Measurements from ENCODE around the gene ADSS1.
A peak's percentile ranks its signal among the peaks of the same experiment; 100 is the strongest.
"Not testable (repeated sequence)": the region's sequence is repeated elsewhere in the genome, so short reads cannot be mapped to it uniquely, and the experiment has no call there.

The ADSS1 gene

DNA sequence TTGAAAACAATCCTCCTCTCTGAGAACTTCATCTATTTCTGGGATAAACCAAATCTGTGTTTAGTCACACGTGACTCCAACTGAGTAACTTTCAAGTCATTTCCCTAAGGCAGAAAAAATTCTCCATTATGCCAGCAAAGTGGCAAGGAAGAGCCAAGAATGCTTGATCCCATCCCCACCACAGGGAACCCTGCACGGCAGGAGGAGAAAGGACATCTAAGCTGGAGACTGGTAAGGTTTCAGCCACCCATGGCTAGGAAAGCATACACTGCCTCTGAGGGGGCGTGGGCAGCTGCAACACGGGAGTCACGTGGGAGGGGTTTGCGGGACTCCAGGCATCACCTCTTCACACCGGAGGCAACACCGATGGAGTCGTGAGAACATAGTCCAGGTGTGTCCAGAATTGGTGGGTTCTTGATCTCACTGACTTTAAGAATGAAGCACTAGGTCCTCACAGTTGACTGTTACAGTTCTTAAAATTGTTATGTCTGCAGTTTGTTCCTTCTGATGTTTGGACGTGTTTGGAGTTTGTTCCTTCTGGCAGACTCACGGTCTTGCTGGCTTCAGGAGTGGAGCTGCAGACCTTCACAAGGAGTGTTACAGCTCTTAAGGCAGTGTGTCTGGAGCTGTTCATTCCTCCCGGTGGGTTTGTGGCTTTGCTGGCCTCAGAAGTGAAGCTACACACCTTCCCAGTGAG, 26.2 kb downstream of the ADSS1 start:
- H3K9me3 ChIP-seq (ENCODE audit: low read depth, low read length), result no peaks in the 10 kb centered on the region
- H3K9ac ChIP-seq (ENCODE audit: insufficient read length), result peak overlapping the region; percentile 15
- H3K36me3 ChIP-seq (ENCODE audit: insufficient read depth, low read length), result no peaks in the 10 kb centered on the region; the same call in 1 of the 2 replicates
- no peak for TF ChIP-seq FOXP2 (optimal IDR thresholded peaks at IDR 0.05; ENCODE audit: control extremely low read depth, extremely low read length, insufficient read depth)
- TF ChIP-seq EZH2 (IDR thresholded peaks at IDR 0.05), result no peak
- no peak for TF ChIP-seq POLR2AphosphoS5 (IDR thresholded peaks at IDR 0.05; ENCODE audit: borderline replicate concordance, low read depth, low read length)
- no peak overlapping the region for H3K4me3 ChIP-seq
- DNase-seq (ENCODE audit: low read depth, low spot score), result no peak
- H3K27ac ChIP-seq, result 0 out of 2 replicates have a peak overlapping the region, but pooled peaks have one; percentile 11

DNA sequence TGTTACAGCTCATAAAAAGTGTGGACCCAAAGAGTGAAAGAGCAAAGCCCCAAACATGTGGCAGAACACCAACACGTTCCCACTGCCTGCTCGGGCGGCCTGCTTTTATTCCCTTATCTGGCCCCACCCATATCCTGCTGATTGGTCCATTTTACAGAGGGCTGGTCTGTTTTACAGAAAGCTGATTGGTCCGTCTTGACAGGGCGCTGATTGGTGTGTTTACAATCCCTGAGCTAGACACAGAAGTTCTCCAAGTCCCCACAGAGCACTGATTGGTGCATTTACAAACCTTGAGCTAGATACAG, 26.7 kb downstream of the ADSS1 start:
- H3K27ac ChIP-seq; DNase-seq (ENCODE audit: low read depth, low spot score); H3K9me3 ChIP-seq (ENCODE audit: low read depth, low read length); H3K9ac ChIP-seq (ENCODE audit: insufficient read length); H3K4me3 ChIP-seq; H3K36me3 ChIP-seq (ENCODE audit: insufficient read depth, low read length): not testable (repeated sequence)

DNA sequence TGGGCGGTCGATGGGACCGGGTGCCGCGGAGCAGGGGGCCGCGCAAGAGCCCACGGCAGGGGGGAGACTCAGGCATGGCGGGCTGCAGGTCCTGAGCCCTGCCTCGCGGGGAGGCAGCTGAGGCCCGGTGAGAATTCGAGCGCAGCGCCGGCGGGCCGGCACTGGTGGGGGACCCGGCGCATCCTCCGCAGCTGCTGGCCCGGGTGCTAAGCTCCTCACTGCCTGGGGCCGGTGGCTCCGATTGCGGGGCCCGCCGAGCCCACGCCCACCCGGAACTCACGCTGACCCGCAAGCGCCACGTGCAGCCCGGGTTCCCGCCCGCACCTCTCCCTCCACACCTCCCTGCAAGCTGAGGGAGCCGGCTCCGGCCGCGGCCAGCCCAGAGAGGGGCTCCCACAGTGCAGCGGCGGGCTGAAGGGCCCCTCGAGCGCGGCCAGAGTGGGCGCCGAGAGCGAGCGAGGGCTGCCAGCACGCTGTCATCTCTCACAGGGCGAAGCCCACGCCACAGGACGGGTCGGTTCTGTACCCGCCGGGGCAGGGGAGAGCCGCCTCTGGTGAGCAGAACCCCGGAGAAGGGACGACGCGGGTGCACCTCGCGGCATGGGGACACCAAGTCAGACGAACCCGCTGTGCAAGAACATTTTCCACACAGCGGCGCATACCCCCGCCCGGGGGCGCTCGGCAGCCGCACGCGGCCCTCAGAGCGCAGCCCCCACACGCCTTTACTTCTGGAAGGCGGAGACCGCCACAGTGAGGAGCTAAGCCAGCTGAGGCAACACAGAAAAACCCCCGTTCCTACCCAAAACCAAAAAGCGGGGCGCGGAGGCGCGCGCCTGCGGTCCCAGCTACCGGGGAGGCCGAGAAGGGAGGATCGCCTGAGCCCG, 27.8 kb downstream of the ADSS1 start:
- Histone ChIP-seq H3K9me3 (ENCODE audit: low read depth, low read length) (no peaks in the 10 kb centered on the region), H3K4me3 (peak overlapping the region; percentile 92), H3K9ac (ENCODE audit: insufficient read length) (peak overlapping the region; percentile 78), H3K36me3 (ENCODE audit: insufficient read depth, low read length) (peaks cover 8% of the 10 kb centered on the region; the same call in 1 of the 2 replicates), H3K27ac (peak overlapping the region; percentile 81)
- no peak for TF ChIP-seq POLR2AphosphoS5 (IDR thresholded peaks at IDR 0.05; ENCODE audit: borderline replicate concordance, low read depth, low read length)
- DNase-seq (ENCODE audit: low read depth, low spot score), result no peak

DNA sequence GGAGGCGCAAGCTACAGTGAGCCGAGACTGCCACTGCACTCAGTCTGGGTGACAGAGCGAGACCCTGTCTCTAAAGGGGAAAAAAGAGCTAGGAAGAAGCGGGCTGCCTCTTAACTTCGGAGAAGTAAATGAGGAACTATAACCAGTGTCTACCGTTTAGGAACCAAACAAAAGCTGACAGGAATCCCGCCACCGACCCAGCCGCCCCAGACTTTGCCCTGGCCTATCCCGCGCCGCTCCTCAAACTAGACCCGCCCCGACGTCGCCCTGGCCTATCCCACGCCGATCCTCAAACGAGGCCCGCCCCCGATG, 28.4 kb downstream of the ADSS1 start:
- no peak for TF ChIP-seq FOXP2 (optimal IDR thresholded peaks at IDR 0.05; ENCODE audit: control extremely low read depth, extremely low read length, insufficient read depth)
- no peak for TF ChIP-seq EZH2 (IDR thresholded peaks at IDR 0.05)
- peak; percentile 66; the same call in 1 of the 2 replicates for TF ChIP-seq POLR2AphosphoS5 (IDR thresholded peaks at IDR 0.05; ENCODE audit: borderline replicate concordance, low read depth, low read length)
- Histone ChIP-seq H3K9me3 (ENCODE audit: low read depth, low read length) (no peaks in the 10 kb centered on the region), H3K4me3 (peak overlapping the region; percentile 92), H3K9ac (ENCODE audit: insufficient read length) (peak overlapping the region; percentile 78), H3K36me3 (ENCODE audit: insufficient read depth, low read length) (peaks cover 14% of the 10 kb centered on the region; the same call in 1 of the 2 replicates), H3K27ac (peak overlapping the region; percentile 81)
- no peak for DNase-seq (ENCODE audit: low read depth, low spot score)

DNA sequence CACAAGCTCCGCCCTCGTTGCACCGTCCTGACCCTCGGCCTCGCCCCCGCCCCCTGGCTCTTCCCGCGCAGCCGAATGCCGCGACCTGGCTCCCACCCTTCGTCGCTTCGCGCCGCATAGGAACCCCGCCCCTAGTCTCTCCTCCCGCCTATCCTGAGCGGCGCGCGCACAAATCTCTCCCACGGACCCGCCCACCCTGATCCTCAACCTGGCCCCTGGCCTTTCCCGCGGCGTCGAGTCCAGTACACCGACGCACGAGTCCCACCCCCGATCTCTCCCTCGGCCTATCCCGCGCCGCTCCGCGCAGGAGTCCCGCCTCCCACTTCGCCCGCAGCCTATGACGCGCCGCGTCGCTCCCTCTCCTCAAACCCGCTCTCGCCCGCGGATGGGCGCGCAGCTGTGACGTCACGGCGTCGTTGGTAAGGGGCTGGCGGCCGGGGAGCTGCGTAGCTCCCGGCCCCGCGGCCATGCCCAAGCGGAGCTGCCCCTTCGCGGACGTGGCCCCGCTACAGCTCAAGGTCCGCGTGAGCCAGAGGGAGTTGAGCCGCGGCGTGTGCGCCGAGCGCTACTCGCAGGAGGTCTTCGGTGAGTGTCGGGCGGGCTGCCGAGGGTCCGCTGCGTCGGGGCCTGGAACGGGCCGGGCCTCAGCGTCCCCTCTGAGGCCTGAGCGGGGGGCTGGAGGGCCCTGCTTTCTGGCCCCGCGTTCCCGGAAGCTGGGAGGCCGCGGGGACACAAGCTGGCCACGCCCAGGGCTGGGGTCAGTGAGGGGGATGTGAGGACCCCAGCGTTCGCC, 28.9 kb downstream of the ADSS1 start, which contains the start of gene SIVA1:
Gene SIVA1 (plus strand): TSS at position 413 of the 793 bp plus-strand sequence. CDS start 55 bp downstream, at position 468.
- H3K9ac ChIP-seq (ENCODE audit: insufficient read length), result peak within 1 kb of the TSS; percentile 98
- peak; percentile 86 for DNase-seq (ENCODE audit: low read depth, low spot score)
- H3K9me3 ChIP-seq (ENCODE audit: low read depth, low read length), result no peaks in the 10 kb centered on the region
- TF ChIP-seq FOXP2 (optimal IDR thresholded peaks at IDR 0.05; ENCODE audit: control extremely low read depth, extremely low read length, insufficient read depth), result peak; percentile 77
- TF ChIP-seq POLR2AphosphoS5 (IDR thresholded peaks at IDR 0.05; ENCODE audit: borderline replicate concordance, low read depth, low read length), result peak; percentile 91
- no peak for TF ChIP-seq EZH2 (IDR thresholded peaks at IDR 0.05)
- H3K4me3 ChIP-seq, result peak within 1 kb of the TSS; percentile 92
- H3K27ac ChIP-seq, result peak within 1 kb of the TSS; percentile 81
- H3K36me3 ChIP-seq (ENCODE audit: insufficient read depth, low read length), result peaks cover 16% of the 10 kb centered on the region; the same call in 1 of the 2 replicates

DNA sequence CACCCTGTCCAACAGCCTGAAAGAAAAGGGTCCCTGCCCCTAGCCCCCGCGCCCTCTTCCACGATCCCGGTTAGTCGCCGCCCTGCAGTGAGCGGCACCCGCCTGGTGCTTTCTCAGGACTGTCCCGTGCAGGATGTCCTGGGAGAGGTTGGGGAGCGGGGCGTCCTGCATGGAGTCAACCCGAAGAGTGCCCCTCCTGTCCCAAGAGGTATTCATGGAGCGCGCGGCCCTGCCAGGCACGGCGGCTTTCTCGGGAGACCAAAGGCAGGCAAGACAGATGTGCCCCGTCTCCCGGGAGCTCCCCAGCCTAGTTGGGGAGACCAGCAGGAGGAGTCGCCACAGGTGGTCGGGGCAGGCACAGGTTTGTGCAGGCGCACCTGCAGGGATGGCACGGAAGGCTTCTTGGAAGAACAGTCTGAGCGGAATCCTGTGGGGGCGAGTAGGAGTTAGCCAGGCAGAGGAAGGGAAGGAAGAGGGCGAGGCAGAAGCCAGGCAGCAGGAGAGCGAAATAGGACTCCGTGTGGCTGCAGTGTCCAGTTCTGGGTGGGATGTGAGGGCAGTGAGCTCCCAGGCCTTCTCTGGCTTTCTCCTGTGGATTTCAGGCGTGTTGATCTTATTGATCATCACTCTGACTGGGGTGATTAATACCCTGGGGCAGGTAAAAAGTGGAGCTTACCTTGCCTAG, 29.6 kb downstream of the ADSS1 start:
- H3K36me3 ChIP-seq (ENCODE audit: insufficient read depth, low read length), result peaks cover 16% of the 10 kb centered on the region; the same call in 1 of the 2 replicates
- no peak overlapping the region; the same call in 1 of the 2 replicates for H3K27ac ChIP-seq
- no peak for DNase-seq (ENCODE audit: low read depth, low spot score)
- H3K4me3 ChIP-seq, result peak overlapping the region; percentile 92
- H3K9me3 ChIP-seq (ENCODE audit: low read depth, low read length), result no peaks in the 10 kb centered on the region
- TF ChIP-seq POLR2AphosphoS5 (IDR thresholded peaks at IDR 0.05; ENCODE audit: borderline replicate concordance, low read depth, low read length), result no peak
- no peak for TF ChIP-seq FOXP2 (optimal IDR thresholded peaks at IDR 0.05; ENCODE audit: control extremely low read depth, extremely low read length, insufficient read depth)
- TF ChIP-seq EZH2 (IDR thresholded peaks at IDR 0.05), result no peak
- H3K9ac ChIP-seq (ENCODE audit: insufficient read length), result peak overlapping the region; percentile 98

DNA sequence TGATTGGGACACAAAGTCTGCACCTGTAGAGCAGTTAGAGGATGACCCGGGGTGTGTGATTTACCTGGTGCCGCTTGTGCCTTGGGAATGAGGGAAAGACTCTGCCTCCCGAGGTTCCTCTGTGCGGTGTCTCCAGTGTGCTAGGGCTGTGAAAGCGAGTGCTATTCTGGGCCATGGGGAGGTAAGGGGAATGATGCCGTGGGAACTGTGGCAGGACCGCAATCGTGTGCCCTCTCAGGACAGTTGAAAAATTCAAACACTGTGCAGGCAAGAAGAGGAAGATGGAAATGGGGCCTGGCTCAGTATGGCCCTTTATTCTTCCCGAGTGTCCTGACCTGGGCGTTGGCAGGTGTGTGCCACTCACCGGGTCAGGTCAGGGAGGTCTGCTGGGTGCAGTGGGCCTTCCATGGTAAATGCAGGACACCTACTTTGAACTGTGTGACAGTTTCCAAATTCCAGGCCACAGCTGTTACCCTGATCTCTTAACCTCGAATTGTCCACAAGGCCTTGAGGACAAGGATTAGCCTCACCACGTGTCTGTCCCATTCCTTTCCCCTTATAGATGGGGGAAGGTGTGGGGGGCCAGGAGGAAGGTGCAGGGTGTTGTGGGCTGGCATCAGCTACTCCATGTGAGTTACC, 30.3 kb downstream of the ADSS1 start:
- DNase-seq (ENCODE audit: low read depth, low spot score), result no peak
- no peaks in the 10 kb centered on the region for H3K9me3 ChIP-seq (ENCODE audit: low read depth, low read length)
- H3K36me3 ChIP-seq (ENCODE audit: insufficient read depth, low read length), result peaks cover 23% of the 10 kb centered on the region; the same call in 1 of the 2 replicates
- H3K9ac ChIP-seq (ENCODE audit: insufficient read length), result peak overlapping the region; percentile 98
- H3K4me3 ChIP-seq, result peak overlapping the region; percentile 92
- no peak for TF ChIP-seq POLR2AphosphoS5 (IDR thresholded peaks at IDR 0.05; ENCODE audit: borderline replicate concordance, low read depth, low read length)
- no peak for TF ChIP-seq FOXP2 (optimal IDR thresholded peaks at IDR 0.05; ENCODE audit: control extremely low read depth, extremely low read length, insufficient read depth)
- TF ChIP-seq EZH2 (IDR thresholded peaks at IDR 0.05), result no peak
- no peak overlapping the region for H3K27ac ChIP-seq

Data from SK-N-MC (cell line).